ENCODE results near the gene TRPM1.

The TRPM1 gene

DNA sequence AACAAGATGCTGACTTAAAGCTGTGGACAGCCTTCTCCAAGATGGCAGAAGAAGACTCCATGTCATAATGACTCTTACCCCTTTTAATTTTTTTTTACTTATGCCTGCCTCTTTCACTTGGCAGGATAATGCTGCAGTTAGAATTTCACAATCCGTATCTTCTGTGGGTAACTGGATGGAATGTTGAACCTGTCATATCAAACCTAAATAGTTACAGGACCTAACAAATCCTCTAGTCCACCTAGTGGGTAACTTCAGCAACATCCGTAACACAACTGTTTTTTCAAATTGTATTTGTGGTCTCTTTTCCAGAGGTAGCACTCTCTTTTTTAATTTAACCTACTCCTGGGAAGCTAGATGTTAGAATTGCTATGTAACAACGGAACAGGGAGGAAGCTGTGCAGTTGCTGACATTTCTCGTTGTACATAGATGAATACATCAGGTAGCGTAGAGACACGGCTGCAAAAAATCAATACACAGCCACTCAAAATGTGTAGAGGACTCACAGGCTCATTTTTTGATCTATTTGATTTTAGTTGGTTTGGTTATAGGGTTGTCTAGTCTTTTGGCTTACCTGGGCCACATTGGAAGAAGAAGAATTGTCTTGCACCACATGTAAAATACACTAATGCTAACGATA, 43.9 kb upstream of the TRPM1 start:
- no peak for TF ChIP-seq ZFX (IDR thresholded peaks at IDR 0.05; ENCODE audit: borderline replicate concordance)
- TF ChIP-seq, protein P1, sequence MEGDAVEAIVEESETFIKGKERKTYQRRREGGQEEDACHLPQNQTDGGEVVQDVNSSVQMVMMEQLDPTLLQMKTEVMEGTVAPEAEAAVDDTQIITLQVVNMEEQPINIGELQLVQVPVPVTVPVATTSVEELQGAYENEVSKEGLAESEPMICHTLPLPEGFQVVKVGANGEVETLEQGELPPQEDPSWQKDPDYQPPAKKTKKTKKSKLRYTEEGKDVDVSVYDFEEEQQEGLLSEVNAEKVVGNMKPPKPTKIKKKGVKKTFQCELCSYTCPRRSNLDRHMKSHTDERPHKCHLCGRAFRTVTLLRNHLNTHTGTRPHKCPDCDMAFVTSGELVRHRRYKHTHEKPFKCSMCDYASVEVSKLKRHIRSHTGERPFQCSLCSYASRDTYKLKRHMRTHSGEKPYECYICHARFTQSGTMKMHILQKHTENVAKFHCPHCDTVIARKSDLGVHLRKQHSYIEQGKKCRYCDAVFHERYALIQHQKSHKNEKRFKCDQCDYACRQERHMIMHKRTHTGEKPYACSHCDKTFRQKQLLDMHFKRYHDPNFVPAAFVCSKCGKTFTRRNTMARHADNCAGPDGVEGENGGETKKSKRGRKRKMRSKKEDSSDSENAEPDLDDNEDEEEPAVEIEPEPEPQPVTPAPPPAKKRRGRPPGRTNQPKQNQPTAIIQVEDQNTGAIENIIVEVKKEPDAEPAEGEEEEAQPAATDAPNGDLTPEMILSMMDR (IDR thresholded peaks at IDR 0.05) = no peak
- H3K27ac ChIP-seq = no peak overlapping the region

DNA sequence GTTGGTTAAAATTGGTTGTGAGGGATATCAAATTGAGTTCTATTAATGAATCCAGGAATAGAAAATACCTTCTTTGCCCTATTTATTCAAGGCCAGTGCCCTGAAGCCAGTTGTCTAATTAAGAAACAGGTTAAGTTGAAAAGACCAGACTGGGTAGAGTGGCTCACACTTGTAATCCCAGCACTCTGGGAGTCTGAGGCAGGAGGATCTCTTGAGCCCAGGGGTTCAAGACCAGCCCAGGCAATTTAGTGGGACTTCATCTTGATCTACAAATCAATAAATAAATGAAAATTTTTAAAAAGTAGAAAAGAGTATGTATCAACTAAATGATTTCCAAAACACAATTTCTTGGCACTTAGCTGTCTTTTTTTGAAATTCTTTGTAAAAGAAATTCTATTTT, 40.3 kb upstream of the TRPM1 start:
- TF ChIP-seq ZFX (IDR thresholded peaks at IDR 0.05; ENCODE audit: borderline replicate concordance) = no peak
- H3K27ac ChIP-seq = no peak overlapping the region

DNA sequence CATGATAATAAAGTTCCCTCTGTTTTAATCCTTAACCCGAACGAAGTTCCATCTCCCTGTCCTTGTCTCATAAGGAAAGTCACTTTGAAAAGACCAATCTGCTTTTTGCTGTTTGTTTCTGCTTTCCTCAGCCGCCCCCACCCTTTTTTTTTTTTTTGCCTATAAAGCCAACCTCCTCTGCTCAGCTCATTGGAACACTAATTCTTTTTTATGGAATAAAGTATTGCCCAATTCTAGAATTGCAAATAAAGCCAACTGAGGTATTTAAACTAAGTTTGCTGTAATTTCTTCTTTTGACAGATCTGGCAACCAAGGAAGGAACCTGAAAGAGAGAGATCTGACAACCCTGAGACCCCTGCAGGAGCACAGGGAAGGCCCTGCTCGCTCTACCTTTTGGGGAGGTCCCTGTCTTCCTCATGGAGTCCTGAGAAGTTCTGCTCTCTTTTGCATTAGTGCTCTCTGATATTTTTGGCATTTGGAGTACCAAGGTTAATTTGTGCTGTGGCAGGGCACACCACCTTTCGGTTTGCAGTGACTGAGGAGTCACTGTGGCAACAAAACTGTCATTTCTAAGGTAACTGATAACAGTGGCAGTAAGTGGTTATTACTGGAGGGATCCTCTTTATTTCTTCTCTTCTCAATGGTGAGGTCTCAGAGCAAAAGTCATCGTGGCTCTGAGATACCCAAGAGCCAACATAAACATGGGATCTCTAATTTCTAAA, 35.2 kb upstream of the TRPM1 start:
- TF ChIP-seq ZFX (IDR thresholded peaks at IDR 0.05; ENCODE audit: borderline replicate concordance) = no peak
- TF ChIP-seq, protein P1 (IDR thresholded peaks at IDR 0.05) = no peak
- no peak overlapping the region for H3K27ac ChIP-seq

DNA sequence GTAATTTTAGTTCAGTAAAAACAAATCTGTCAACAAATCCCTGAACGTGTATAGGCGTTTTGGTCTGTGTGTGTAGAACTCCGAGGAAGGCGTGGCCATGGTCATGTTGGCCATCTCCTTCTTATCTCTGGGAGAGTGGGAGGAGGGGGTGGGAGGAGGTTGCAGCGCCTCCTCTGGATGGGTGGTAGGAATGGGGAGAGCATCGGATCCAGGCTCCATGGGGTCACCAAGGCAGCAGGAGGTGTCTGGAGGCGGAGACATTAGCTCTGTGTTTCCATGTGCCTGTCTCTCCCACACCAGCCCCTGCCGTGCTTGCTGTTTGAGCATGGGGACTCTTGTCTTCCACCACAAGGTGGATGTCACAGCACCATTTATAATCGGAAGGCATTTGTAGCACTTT, 34.5 kb upstream of the TRPM1 start:
- H3K27ac ChIP-seq = no peak overlapping the region
- TF ChIP-seq ZFX (IDR thresholded peaks at IDR 0.05; ENCODE audit: borderline replicate concordance) = no peak
- TF ChIP-seq, protein P1 (IDR thresholded peaks at IDR 0.05) = peak; percentile 25; the same call in 1 of the 2 replicates

DNA sequence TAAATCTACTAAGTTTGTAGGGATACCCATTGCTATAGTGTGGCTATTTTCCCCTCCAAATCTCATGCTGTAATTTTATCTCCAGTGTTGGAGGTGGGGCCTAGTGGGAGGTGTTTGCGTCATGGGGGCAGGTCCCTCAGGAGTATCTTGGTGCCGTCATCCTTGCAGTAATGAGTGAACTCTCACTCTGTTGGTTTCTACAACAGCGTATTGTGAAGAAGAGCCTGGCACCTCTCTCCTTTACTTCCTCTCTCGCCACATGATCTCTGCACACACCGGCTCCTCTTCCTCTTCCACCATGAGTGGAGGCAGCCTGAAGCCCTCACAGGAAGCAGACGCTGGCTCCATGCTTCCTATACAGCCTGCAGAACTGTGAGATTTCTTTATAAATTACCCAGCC, 34.0 kb upstream of the TRPM1 start:
- TF ChIP-seq, protein P1 (IDR thresholded peaks at IDR 0.05) = no peak
- TF ChIP-seq ZFX (IDR thresholded peaks at IDR 0.05; ENCODE audit: borderline replicate concordance) = no peak
- no peak overlapping the region for H3K27ac ChIP-seq

DNA sequence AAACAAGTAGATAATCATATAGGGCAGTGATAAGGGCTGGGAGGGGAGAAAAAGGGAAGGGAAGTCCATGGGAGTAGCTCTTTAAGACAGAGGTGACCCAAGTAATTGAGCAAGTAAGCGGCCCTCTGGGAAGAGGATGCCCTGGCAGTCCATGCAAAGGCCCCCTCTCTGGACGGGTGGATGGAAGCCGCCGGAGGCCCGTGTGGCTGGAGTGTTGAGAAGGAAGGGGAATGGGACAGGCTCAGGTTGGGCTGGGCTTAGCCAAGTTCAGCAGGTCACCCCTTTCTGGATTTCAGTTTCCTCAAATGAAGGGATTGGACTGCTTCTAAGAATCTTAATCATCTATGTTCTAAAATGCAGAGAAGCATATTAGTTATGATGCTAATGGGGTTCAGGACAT, 32.4 kb upstream of the TRPM1 start:
- H3K27ac ChIP-seq = no peak overlapping the region
- TF ChIP-seq, protein P1 (IDR thresholded peaks at IDR 0.05) = no peak
- no peak for TF ChIP-seq ZFX (IDR thresholded peaks at IDR 0.05; ENCODE audit: borderline replicate concordance)

DNA sequence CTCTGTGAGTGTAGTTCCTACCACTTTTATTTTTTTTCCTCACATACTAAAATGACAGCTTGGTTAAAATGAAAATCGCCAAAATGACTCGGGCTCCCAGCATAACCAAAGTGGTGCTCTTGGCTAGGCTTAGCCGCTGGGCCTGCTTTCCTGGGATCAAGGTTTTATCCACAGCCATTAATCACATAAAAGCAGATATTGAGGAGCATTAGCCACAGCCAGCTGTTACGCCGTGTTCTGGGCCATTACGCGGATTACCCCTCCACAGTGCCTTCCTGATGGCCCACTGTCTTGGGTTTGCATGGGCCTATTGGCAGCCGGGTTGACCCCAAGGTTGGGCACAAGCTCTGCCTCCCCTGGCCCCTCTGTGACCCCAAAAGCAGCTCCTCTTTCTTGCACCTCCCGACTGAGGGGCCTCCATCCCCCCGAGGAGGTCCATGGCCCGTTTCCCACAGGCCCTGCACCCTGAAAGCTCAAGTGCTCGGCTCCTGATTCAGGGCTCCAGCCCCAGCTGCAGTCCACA, 30.4 kb upstream of the TRPM1 start:
- TF ChIP-seq ZFX (IDR thresholded peaks at IDR 0.05; ENCODE audit: borderline replicate concordance) = no peak
- TF ChIP-seq, protein P1 (IDR thresholded peaks at IDR 0.05) = no peak
- H3K27ac ChIP-seq = no peak overlapping the region
